IPS-15b (cell line): ENCODE data around the gene ACADVL.
"Not testable (repeated sequence)": the region's sequence is repeated elsewhere in the genome, so short reads cannot be mapped to it uniquely, and the experiment has no call there.

Experiments
- H3K27me3 ChIP-seq: one replicate; pipeline ENCODE4 v1.6.1; 2013; ENCODE audit warnings: low read length; ENCODE audit not compliant: control insufficient read depth, insufficient read depth
- H3K36me3 ChIP-seq: one replicate; pipeline ENCODE4 v1.6.1; 2013; ENCODE audit warnings: low read length; ENCODE audit not compliant: control insufficient read depth, insufficient read depth
- H3K4me1 ChIP-seq: one replicate; pipeline ENCODE4 v1.6.1; 2013; ENCODE audit warnings: mild to moderate bottlenecking, low read length; ENCODE audit not compliant: control insufficient read depth, insufficient read depth
- H3K4me3 ChIP-seq: one replicate; pipeline ENCODE4 v1.5.1; 2013; ENCODE audit warnings: low read depth, low read length
- H3K9ac ChIP-seq: one replicate; pipeline ENCODE4 v1.6.1; 2013; ENCODE audit warnings: low read depth, mild to moderate bottlenecking, low read length
- H3K9me3 ChIP-seq: one replicate; pipeline ENCODE4 v1.6.1; 2013; ENCODE audit warnings: mild to moderate bottlenecking, low read length; ENCODE audit not compliant: control insufficient read depth, insufficient read depth

ACADVL gene

GRCh38 chr17:7179317-7180254 lies 40.2 kb upstream of the ACADVL start, which contains the start of gene ASGR1:
TSS of gene ASGR1 (minus strand) at chr17:7179370. CDS start at chr17:7178563, 807 bp downstream.
- H3K36me3 ChIP-seq, result no peaks in the 10 kb centered on the region
- H3K9me3 ChIP-seq, result no peaks in the 10 kb centered on the region
- peak within 1 kb of the TSS; percentile 71 for H3K4me3 ChIP-seq
- peaks cover 21% of the 10 kb centered on the region for H3K27me3 ChIP-seq
- H3K4me1 ChIP-seq, result no peaks in the 10 kb centered on the region
- H3K9ac ChIP-seq, result no peak within 1 kb of the TSS

DNA sequence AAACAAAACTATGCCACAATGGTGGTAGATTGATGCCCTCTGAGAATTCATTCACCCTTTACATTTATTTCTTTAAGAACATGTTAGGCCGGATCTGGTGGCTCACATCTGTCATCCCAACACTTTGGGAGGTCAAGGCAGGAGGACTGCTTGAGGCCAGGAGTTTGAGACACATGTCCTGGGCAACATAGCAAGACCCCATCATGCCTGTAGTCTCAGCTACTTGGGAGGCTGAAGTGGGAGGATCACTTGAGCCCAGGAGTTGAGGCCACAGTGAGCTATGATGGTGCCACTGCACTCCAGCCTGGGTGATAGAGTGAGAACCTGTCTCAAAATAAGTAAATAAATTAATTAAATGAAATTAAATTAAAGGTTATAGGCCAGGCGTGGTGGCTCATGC lies 37.6 kb upstream of the ACADVL start:
- H3K4me3 ChIP-seq, H3K9me3 ChIP-seq, H3K4me1 ChIP-seq, H3K27me3 ChIP-seq, H3K36me3 ChIP-seq, H3K9ac ChIP-seq: not testable (repeated sequence)

- H3K27me3 ChIP-seq, result no peaks in the 10 kb centered on the region
- no peaks in the 10 kb centered on the region for H3K4me1 ChIP-seq
- no peak overlapping the region for H3K9ac ChIP-seq
- H3K4me3 ChIP-seq, result no peak overlapping the region
- H3K9me3 ChIP-seq, result no peaks in the 10 kb centered on the region
- no peaks in the 10 kb centered on the region for H3K36me3 ChIP-seq
These were observed 36.2 kb upstream of the ACADVL start for GRCh38 chr17:7183433-7184090.

- no peaks in the 10 kb centered on the region for H3K36me3 ChIP-seq
- no peaks in the 10 kb centered on the region for H3K4me1 ChIP-seq
- no peak overlapping the region for H3K9ac ChIP-seq
- H3K9me3 ChIP-seq, result no peaks in the 10 kb centered on the region
- no peak overlapping the region for H3K4me3 ChIP-seq
- H3K27me3 ChIP-seq, result no peaks in the 10 kb centered on the region
These were observed 35.6 kb upstream of the ACADVL start for GRCh38 chr17:7184091-7184488.

GRCh38 chr17:7184647-7185046 lies 35.1 kb upstream of the ACADVL start:
- no peaks in the 10 kb centered on the region for H3K9me3 ChIP-seq
- H3K4me3 ChIP-seq, result no peak overlapping the region
- no peaks in the 10 kb centered on the region for H3K4me1 ChIP-seq
- no peak overlapping the region for H3K9ac ChIP-seq
- H3K36me3 ChIP-seq, result peaks cover 5% of the 10 kb centered on the region
- no peaks in the 10 kb centered on the region for H3K27me3 ChIP-seq

DNA sequence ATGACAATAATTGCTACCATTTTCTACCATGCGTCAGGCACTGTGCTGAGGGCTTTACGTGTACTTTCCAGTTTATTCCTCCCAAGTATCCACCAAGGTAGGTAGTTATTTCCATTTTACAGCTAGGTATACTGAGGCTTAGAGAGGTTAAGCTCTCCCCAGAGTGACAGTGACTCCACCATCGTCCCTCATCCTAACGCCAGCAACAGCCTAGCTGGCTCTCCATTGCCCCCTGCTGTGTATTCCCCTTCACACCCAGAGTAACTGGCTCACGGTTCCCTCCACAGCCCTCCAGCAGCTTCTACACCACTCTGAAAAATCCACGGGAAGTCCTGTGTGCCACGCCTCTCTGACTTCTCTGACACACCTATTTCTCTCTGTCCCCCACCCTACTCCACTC lies 33.5 kb upstream of the ACADVL start:
- Histone ChIP-seq H3K4me1 (no peaks in the 10 kb centered on the region), H3K27me3 (no peaks in the 10 kb centered on the region), H3K9ac (no peak overlapping the region), H3K9me3 (no peaks in the 10 kb centered on the region), H3K36me3 (peaks cover 12% of the 10 kb centered on the region), H3K4me3 (no peak overlapping the region)

- no peak overlapping the region for H3K9ac ChIP-seq
- no peaks in the 10 kb centered on the region for H3K4me1 ChIP-seq
- H3K9me3 ChIP-seq, result no peaks in the 10 kb centered on the region
- no peak overlapping the region for H3K4me3 ChIP-seq
- H3K36me3 ChIP-seq, result peaks cover 38% of the 10 kb centered on the region
- no peaks in the 10 kb centered on the region for H3K27me3 ChIP-seq
These were observed 29.3 kb upstream of the ACADVL start for GRCh38 chr17:7190276-7190917.

DNA sequence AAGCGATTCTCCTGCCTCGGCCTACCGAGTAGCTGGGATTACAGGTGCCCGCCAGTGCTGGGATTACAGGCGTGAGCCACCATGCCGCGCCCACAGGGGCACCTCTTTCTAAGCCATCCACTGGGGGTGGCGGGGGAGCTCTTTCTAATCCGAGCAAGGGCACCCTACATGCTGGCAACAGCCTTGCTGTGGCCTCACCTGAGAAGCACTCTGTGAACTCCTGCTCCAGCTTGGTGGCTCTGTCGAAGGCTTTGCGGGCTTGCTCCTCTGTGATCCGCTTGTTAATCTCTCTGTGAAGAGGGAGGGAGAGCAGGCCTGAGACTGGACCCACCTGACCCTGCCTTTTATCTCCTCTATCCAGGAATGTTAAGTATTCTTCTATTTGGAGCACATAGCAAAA lies 28.7 kb upstream of the ACADVL start:
- Histone ChIP-seq H3K9me3 (no peaks in the 10 kb centered on the region), H3K9ac (no peak overlapping the region), H3K27me3 (no peaks in the 10 kb centered on the region), H3K4me3 (no peak overlapping the region), H3K4me1 (no peaks in the 10 kb centered on the region), H3K36me3 (peaks cover 44% of the 10 kb centered on the region)

DNA sequence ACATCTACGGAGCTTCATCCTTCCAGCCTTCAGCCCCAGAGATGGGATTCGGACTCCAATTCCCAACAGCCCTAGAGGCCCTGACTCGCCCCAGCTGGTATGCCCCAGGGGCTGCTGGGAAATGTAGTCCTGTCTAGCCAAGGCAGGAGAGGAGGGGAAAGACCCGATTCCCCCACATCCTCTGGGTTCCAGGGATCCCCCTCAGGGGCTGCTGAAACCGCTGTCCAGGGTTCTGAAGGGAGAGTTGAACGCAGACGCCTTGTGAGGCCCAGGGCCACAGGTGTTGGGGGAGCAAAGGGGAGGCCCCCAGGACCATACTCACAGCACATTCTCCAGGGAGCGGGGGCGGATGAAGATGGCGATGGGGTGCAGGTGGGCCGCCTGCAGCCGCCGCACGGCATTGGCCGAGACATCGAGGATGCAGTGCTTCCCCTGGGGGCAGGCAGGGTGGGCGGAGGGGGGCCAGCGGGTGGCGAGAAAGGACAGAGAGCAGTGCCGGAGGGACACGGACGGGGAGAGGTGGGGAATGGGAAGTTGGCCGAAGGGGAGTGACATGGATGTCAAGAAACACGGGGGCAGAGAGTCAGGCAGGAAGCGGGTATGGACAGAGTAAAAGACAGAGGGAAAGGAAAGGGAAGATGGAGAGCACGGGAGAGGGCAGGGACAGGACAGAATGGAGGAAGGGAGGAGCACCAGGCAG lies 28.0 kb upstream of the ACADVL start:
- H3K27me3 ChIP-seq, result no peaks in the 10 kb centered on the region
- peaks cover 50% of the 10 kb centered on the region for H3K36me3 ChIP-seq
- no peaks in the 10 kb centered on the region for H3K9me3 ChIP-seq
- no peaks in the 10 kb centered on the region for H3K4me1 ChIP-seq
- H3K4me3 ChIP-seq, result no peak overlapping the region
- H3K9ac ChIP-seq, result no peak overlapping the region

- H3K36me3 ChIP-seq, result peaks cover 50% of the 10 kb centered on the region
- no peaks in the 10 kb centered on the region for H3K9me3 ChIP-seq
- H3K27me3 ChIP-seq, result no peaks in the 10 kb centered on the region
- no peaks in the 10 kb centered on the region for H3K4me1 ChIP-seq
- no peak overlapping the region for H3K9ac ChIP-seq
- no peak overlapping the region for H3K4me3 ChIP-seq
These were observed 27.3 kb upstream of the ACADVL start for GRCh38 chr17:7192271-7192937.

GRCh38 chr17:7195971-7196370 lies 23.8 kb upstream of the ACADVL start:
- H3K36me3 ChIP-seq, result peaks cover 46% of the 10 kb centered on the region

More at GRCh38 chr17:7195971-7196370, 23.8 kb upstream of the ACADVL start:
- H3K4me3 ChIP-seq, result no peak overlapping the region
- no peaks in the 10 kb centered on the region for H3K4me1 ChIP-seq
- H3K27me3 ChIP-seq, result no peaks in the 10 kb centered on the region
- no peak overlapping the region for H3K9ac ChIP-seq
- H3K9me3 ChIP-seq, result no peaks in the 10 kb centered on the region
